ENCODE results near the gene POLD2. TPM values are rescaled to one million over a fixed set of nuclear protein-coding genes. Genes with fewer than 3 reads are reported as not detected.

POLD2 gene
- total and polyA plus RNA-seq, 7 experiments from 2014 or later: 55.1 to 118 (median 74.0) TPM

DNA sequence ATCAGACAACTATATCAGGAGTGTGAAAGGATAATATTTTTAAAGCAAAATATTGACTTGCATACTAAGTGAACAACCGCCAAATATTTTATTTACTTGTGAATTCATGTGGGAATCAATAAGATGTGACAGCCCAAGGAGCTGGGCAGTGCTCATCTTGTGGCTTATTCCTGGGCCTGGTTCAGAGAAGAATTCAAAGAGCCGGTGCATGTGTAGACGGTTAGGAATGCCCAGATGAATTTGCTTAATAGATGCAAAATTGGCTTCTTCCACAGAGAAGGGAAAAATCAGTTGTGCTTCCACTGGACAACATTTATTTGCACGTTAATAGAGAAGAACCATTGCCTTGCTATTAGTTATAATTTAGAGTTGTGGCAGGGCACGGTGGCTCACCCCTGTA lies 13.4 kb upstream of the POLD2 start:
- H3K27ac Mint-ChIP-seq: no peak overlapping the region
- intact Hi-C loops (cut with micrococcal nuclease): no loop called here
- POLR2A ChIA-PET: no interaction called here

DNA sequence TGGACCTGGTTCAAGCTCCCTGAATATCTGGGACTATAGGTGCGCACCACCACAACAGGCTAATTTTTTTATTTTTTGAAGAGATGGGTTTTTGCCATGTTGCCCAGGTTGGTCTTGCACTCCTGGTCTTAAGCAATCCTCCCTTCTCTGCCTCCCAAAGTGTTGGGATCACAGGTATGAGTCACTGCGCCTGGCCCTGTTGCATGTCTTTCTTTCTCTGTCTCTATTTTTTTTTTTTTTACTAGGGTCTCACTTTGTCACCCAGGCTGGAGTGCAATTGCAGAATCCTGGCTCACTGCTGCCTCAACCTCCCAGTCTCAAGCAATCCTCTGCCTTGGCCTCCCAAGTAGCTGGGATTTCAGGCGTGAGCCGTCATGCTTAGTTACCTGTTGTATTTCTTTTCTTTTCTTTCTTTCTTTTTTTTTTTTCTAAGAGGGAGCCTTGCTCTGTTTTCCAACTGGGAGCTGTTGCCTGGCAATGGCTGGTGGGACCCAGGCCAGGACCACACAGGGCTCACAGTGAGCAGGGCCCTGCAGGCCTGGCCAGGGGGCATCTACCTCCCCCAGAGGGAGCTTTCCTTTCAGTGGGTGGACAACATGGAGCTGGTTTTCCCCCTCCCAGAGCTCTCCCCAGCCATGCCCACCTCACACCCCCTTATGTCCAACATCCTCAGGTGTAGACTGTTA lies 11.7 kb upstream of the POLD2 start:
- H3K36me3 ChIP-seq (ENCODE audit: control insufficient read depth in 2 of 3, insufficient read depth in 3 of 3, low read length in 3 of 3): no peaks in the 10 kb centered on the region
- no peaks in the 10 kb centered on the region for H3K27me3 ChIP-seq (ENCODE audit: control insufficient read depth in 2 of 2, insufficient read depth in 2 of 2, low read length in 2 of 2)
- no peak overlapping the region for H3K4me3 Mint-ChIP-seq
- H3K27ac Mint-ChIP-seq: no peak overlapping the region
- no peaks in the 10 kb centered on the region for H3K4me1 ChIP-seq (ENCODE audit: control insufficient read depth in 2 of 2, insufficient read depth in 2 of 2, low read length in 2 of 2)
- intact Hi-C loops (cut with micrococcal nuclease): no loop called here
- no peak overlapping the region for H3K27ac ChIP-seq (ENCODE audit: low read depth, low read length)
- H3K27me3 Mint-ChIP-seq: peaks cover 0 to 3% (median 0%) of the 10 kb centered on the region in 5 donors
- CTCF ChIA-PET: interaction anchor here (0.6 kb wide), 1 partner anchor 455 kb away, joined by 3 read pairs; no protein-coding TSS in a partner anchor
- POLR2A ChIA-PET: interaction anchor here (0.7 kb wide), 1 partner anchor 399 kb away, joined by 3 read pairs; no protein-coding TSS in a partner anchor
- H3K4me3 ChIP-seq (ENCODE audit: low read length): no peak overlapping the region
- DNase-seq: no peak
- no peaks in the 10 kb centered on the region for H3K4me1 Mint-ChIP-seq
- H3K36me3 Mint-ChIP-seq: no peaks in the 10 kb centered on the region
- no peak for ATAC-seq
- no peaks in the 10 kb centered on the region for H3K9me3 ChIP-seq (ENCODE audit: control insufficient read depth in 2 of 3, low read length in 3 of 3)
- H3K9me3 Mint-ChIP-seq: no peaks in the 10 kb centered on the region

More for the DNA sequence above, 13.4 kb upstream of the POLD2 start:
- H3K4me3 Mint-ChIP-seq: no peak overlapping the region
- Histone ChIP-seq H3K36me3 (ENCODE audit: control insufficient read depth in 2 of 3, insufficient read depth in 3 of 3, low read length in 3 of 3) (no peaks in the 10 kb centered on the region), H3K27me3 (ENCODE audit: control insufficient read depth in 2 of 2, insufficient read depth in 2 of 2, low read length in 2 of 2) (no peaks in the 10 kb centered on the region), H3K4me1 (ENCODE audit: control insufficient read depth in 2 of 2, insufficient read depth in 2 of 2, low read length in 2 of 2) (no peaks in the 10 kb centered on the region), H3K9me3 (ENCODE audit: control insufficient read depth in 2 of 3, low read length in 3 of 3) (no peaks in the 10 kb centered on the region), H3K4me3 (ENCODE audit: low read length) (no peak overlapping the region), H3K27ac (ENCODE audit: low read depth, low read length) (no peak overlapping the region)
- H3K36me3 Mint-ChIP-seq: no peaks in the 10 kb centered on the region
- no peaks in the 10 kb centered on the region for H3K9me3 Mint-ChIP-seq
- peaks cover 0 to 3% (median 0%) of the 10 kb centered on the region in 5 donors for H3K27me3 Mint-ChIP-seq
- DNase-seq (no peak), ATAC-seq (no peak)
- H3K4me1 Mint-ChIP-seq: no peaks in the 10 kb centered on the region
- CTCF ChIA-PET: no interaction called here

DNA sequence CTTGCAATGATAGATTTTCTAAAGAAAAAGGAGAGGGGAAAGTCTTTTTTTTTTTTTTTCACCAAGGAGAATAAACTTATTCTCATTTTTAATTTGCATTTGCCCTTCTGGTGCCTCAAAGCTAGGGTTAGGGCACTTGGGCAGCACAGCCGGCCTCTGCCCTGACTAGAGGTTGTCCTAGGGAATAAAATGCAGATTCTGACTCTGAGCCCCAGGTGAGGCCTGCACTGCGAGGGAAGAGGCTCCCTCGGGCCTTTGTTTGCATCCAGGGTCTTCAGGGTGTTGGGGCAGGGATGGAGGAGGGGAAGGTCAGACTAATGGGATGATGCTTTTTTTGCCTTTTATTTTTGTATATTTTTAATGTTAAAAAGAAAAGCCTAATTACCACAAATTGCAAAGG lies 9.9 kb upstream of the POLD2 start:
- H3K36me3 ChIP-seq (ENCODE audit: control insufficient read depth in 2 of 3, insufficient read depth in 3 of 3, low read length in 3 of 3): no peaks in the 10 kb centered on the region
- no peaks in the 10 kb centered on the region for H3K4me1 ChIP-seq (ENCODE audit: control insufficient read depth in 2 of 2, insufficient read depth in 2 of 2, low read length in 2 of 2)
- H3K9me3 Mint-ChIP-seq: no peaks in the 10 kb centered on the region
- ChIA-PET POLR2A (interaction anchor here (0.6 kb wide), 1 partner anchor 423 kb away, joined by 3 read pairs; no protein-coding TSS in a partner anchor), CTCF (no interaction called here)
- H3K4me3 ChIP-seq (ENCODE audit: low read length): no peak overlapping the region
- no peak overlapping the region for H3K27ac Mint-ChIP-seq
- peaks cover 0 to 3% (median 0%) of the 10 kb centered on the region in 7 donors for H3K4me1 Mint-ChIP-seq
- no peak overlapping the region for H3K27ac ChIP-seq (ENCODE audit: low read depth, low read length)
- H3K27me3 ChIP-seq (ENCODE audit: control insufficient read depth in 2 of 2, insufficient read depth in 2 of 2, low read length in 2 of 2): no peaks in the 10 kb centered on the region
- intact Hi-C loops (cut with micrococcal nuclease): no loop called here
- peaks cover 0 to 3% (median 0%) of the 10 kb centered on the region in 5 donors for H3K27me3 Mint-ChIP-seq
- DNase-seq: no peak
- no peak overlapping the region for H3K4me3 Mint-ChIP-seq
- H3K9me3 ChIP-seq (ENCODE audit: control insufficient read depth in 2 of 3, low read length in 3 of 3): no peaks in the 10 kb centered on the region
- H3K36me3 Mint-ChIP-seq: no peaks in the 10 kb centered on the region
- no peak for ATAC-seq

DNA sequence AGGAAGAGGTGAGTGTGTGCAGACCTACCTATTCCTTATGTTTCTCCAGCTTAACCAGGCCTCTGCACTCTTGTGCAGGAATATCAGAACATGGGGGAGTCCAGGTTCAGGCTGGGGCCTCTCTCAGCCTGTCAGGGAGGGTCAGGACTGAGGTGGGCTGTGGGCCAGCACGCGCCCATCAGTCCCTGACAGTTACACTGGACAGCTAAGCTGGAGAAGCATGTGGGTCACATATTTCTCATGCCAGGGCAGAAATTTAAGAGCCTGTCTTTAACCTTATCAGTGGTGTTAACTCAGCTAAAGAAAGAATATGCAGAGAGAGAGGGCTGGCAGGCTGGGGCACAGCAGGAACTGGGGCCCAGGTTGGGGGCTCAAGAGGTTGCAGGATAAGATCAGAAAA lies 8.7 kb upstream of the POLD2 start:
- intact Hi-C loops (cut with micrococcal nuclease): no loop called here
- Histone ChIP-seq H3K27ac (ENCODE audit: low read depth, low read length) (no peak overlapping the region), H3K4me1 (ENCODE audit: control insufficient read depth in 2 of 2, insufficient read depth in 2 of 2, low read length in 2 of 2) (no peaks in the 10 kb centered on the region), H3K36me3 (ENCODE audit: control insufficient read depth in 2 of 3, insufficient read depth in 3 of 3, low read length in 3 of 3) (no peaks in the 10 kb centered on the region), H3K9me3 (ENCODE audit: control insufficient read depth in 2 of 3, low read length in 3 of 3) (no peaks in the 10 kb centered on the region), H3K4me3 (ENCODE audit: low read length) (no peak overlapping the region), H3K27me3 (ENCODE audit: control insufficient read depth in 2 of 2, insufficient read depth in 2 of 2, low read length in 2 of 2) (no peaks in the 10 kb centered on the region)
- peaks cover 0 to 7% (median 0%) of the 10 kb centered on the region in 5 donors for H3K27me3 Mint-ChIP-seq
- H3K4me3 Mint-ChIP-seq: no peak overlapping the region
- ATAC-seq (no peak), DNase-seq (no peak)
- ChIA-PET CTCF (no interaction called here), POLR2A (no interaction called here)
- H3K4me1 Mint-ChIP-seq: peaks cover 0 to 3% (median 0%) of the 10 kb centered on the region in 7 donors
- H3K36me3 Mint-ChIP-seq: no peaks in the 10 kb centered on the region
- H3K27ac Mint-ChIP-seq: no peak overlapping the region
- no peaks in the 10 kb centered on the region for H3K9me3 Mint-ChIP-seq

DNA sequence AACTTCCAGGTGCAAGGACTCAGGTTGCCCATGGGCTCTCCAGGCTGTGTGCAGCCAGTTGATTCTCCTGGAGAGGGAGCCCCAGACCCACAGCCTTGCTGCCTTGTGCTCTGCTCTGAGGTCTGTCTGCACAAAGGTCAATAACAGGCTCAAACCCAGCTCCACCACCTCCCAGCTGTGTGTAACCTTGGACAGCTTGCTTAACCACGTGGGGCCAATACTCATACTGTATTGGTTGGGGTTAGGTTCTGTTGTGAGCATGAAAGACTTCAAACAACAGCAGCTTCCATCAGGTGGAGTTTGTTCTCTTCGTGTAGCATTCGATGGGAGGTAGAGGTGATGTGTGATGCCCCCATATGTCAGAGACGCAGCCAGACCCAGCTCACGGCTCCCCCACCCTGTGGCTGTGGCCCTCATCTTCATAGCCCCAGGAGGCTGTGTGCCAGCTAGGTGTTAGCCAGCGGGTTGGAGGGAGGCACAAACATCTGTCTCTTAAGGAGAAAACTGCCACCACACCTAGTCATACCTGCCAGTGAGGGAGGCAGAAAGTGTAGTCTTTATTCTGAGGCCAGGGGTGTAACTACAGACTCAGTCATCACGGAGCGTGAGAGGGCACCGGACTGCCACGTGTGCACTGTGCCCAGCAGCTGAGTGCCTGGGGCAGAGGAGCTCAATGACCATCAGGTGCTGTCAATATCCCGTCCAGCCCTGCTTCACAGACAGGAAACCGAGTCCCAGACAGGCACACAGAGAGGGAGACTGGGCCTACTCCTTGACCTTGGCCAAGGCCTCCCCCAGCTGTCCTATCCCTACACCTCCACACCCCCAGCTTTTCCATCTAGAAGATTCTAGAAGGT lies 8.1 kb upstream of the POLD2 start:
- ATAC-seq: no peak
- H3K27me3 Mint-ChIP-seq: peaks cover 0 to 12% (median 0%) of the 10 kb centered on the region in 5 donors
- no peak overlapping the region for H3K27ac ChIP-seq (ENCODE audit: low read depth, low read length)
- H3K9me3 Mint-ChIP-seq: no peaks in the 10 kb centered on the region
- H3K27ac Mint-ChIP-seq: no peak overlapping the region
- H3K4me1 ChIP-seq (ENCODE audit: control insufficient read depth in 2 of 2, insufficient read depth in 2 of 2, low read length in 2 of 2): no peaks in the 10 kb centered on the region
- intact Hi-C loops (cut with micrococcal nuclease): no loop called here
- peaks cover 0 to 3% (median 0%) of the 10 kb centered on the region in 5 donors for H3K36me3 Mint-ChIP-seq
- POLR2A ChIA-PET: interaction anchor here (1.1 kb wide), 1 partner anchor 33 kb away, joined by 3 read pairs; no protein-coding TSS in a partner anchor
- peaks cover 0 to 3% (median 0%) of the 10 kb centered on the region in 7 donors for H3K4me1 Mint-ChIP-seq
- no peaks in the 10 kb centered on the region for H3K36me3 ChIP-seq (ENCODE audit: control insufficient read depth in 2 of 3, insufficient read depth in 3 of 3, low read length in 3 of 3)
- H3K4me3 Mint-ChIP-seq: no peak overlapping the region
- no peaks in the 10 kb centered on the region for H3K9me3 ChIP-seq (ENCODE audit: control insufficient read depth in 2 of 3, low read length in 3 of 3)
- no peaks in the 10 kb centered on the region for H3K27me3 ChIP-seq (ENCODE audit: control insufficient read depth in 2 of 2, insufficient read depth in 2 of 2, low read length in 2 of 2)
- DNase-seq: no peak
- no peak overlapping the region for H3K4me3 ChIP-seq (ENCODE audit: low read length)
- CTCF ChIA-PET: no interaction called here

DNA sequence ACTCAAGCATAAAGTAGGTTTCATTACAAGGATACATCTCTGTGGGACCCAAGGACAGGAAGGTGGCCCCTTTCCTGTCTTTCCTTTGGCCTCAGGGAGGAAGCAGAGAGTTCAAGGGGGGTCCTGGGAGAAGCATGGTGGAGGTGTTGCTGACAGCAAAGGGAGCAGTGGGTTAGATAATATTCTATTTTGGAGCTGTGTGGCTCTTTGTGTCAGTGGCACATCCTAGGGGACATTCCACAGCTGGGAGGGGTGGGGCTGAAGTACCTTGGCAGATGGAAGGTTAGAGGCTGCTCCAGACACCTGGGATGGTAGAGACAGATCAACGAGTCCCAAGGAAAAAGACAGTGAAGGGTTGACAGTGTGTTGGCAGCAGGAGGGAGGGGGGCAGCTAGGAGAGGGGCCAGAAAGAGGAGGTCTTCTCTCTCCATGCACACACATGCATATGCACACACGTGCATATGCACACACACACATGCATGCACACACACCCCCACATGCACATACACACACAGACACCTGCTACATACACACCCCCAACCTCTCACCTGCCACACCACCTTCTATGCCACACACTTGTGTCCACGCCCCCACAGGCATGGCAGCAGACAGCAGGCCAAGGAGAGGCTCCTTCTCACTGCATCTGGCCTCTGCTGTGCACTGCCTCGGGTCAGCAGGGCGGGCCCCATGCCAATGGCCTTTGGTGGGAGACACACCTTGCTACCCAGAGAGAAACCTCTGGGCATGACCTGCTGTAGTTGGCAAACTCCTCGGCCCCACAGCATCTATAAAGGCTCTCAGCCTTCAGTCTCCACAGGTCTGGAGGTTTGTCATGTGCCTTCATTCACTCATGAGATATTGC lies 5.6 kb upstream of the POLD2 start:
- no peak overlapping the region for H3K27ac Mint-ChIP-seq
- POLR2A ChIA-PET: no interaction called here

More for the DNA sequence above, 5.6 kb upstream of the POLD2 start:
- ATAC-seq: no peak
- no peaks in the 10 kb centered on the region for H3K9me3 ChIP-seq (ENCODE audit: control insufficient read depth in 2 of 3, low read length in 3 of 3)
- H3K9me3 Mint-ChIP-seq: no peaks in the 10 kb centered on the region
- peaks cover 0 to 24% (median 0%) of the 10 kb centered on the region in 5 donors for H3K27me3 Mint-ChIP-seq
- no peak overlapping the region for H3K27ac ChIP-seq (ENCODE audit: low read depth, low read length)
- no peaks in the 10 kb centered on the region for H3K27me3 ChIP-seq (ENCODE audit: control insufficient read depth in 2 of 2, insufficient read depth in 2 of 2, low read length in 2 of 2)
- H3K4me1 ChIP-seq (ENCODE audit: control insufficient read depth in 2 of 2, insufficient read depth in 2 of 2, low read length in 2 of 2): no peaks in the 10 kb centered on the region
- no peak overlapping the region for H3K4me3 ChIP-seq (ENCODE audit: low read length)
- no peak overlapping the region for H3K4me3 Mint-ChIP-seq
- peaks cover 0 to 3% (median 0%) of the 10 kb centered on the region in 5 donors for H3K36me3 Mint-ChIP-seq
- CTCF ChIA-PET: no interaction called here
- DNase-seq: no peak
- H3K36me3 ChIP-seq (ENCODE audit: control insufficient read depth in 2 of 3, insufficient read depth in 3 of 3, low read length in 3 of 3): no peaks in the 10 kb centered on the region
- intact Hi-C loops (cut with micrococcal nuclease): no loop called here
- H3K4me1 Mint-ChIP-seq: peaks cover 3 to 6% (median 4%) of the 10 kb centered on the region in 7 donors

Data from naive thymus-derived CD4-positive, alpha-beta T cell (primary cell).